Measurements from ENCODE around the gene FOXE3. TPM values are rescaled to one million over a fixed set of nuclear protein-coding genes. Genes with fewer than 3 reads are reported as not detected.

Gene FOXE3
- total RNA-seq, 1 donor from 2014 or later, result not detected

GRCh38 chr1:47406966-47407365, 9.1 kb upstream of the FOXE3 start:
- no peak for DNase-seq

DNA sequence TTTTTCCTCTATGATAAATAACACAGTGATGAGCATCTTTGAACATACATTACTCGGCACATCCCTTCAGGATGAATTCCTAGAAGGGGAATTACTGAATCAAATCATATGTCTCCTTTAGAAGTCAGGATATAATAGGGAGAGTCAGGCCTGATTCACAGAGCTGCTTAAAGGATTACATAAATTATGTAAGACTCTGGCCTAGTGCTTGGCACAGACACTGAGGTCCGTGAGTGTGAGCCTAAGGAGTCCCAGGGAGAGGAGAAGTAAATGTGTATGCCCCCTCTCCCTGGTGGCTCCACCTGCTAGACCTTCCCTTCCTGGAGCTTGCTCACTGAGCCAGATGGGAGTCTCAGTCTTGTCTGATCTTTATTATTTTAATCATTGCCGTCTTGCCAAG, 8.6 kb upstream of the FOXE3 start:
- DNase-seq, result no peak

DNA sequence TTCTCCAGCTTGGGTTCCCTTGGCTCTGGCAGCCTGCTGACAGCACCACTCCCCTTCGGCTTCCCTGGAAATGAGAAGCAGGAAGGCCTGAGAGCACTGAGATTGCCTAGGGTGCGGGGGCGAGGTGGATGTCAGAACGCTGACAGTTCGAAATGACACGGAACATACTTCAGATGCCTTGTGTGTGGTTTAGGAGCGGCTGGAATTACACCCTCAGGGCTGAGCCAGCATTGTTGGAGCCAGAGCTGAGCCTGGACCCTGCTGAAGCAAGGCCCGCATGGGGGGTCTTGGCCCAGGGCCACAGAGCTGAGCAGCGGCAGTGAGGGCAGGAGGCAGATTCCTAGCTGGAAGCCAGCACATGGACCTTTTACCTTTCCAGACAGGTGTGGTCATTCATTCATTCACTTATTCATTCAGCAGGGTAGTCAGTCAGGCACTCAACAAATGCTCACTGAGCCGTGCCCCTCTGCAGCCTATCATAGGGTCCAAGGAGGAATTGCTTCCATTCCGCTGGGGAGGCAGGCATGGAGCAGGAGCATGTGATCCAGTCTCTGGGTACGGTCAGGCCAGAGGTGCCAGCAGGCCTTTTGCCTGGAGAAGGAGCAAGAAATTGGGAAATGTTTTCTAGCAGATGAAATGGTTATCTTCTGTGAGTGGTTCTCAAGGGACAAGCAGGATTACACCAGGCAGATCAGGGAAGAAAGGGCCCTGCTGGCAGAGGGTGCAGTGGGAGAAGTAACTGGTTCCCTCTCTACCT, 6.6 kb upstream of the FOXE3 start:
- no peak for DNase-seq

- no peak for DNase-seq
Observed at GRCh38 chr1:47410068-47410455, 6.0 kb upstream of the FOXE3 start.

DNA sequence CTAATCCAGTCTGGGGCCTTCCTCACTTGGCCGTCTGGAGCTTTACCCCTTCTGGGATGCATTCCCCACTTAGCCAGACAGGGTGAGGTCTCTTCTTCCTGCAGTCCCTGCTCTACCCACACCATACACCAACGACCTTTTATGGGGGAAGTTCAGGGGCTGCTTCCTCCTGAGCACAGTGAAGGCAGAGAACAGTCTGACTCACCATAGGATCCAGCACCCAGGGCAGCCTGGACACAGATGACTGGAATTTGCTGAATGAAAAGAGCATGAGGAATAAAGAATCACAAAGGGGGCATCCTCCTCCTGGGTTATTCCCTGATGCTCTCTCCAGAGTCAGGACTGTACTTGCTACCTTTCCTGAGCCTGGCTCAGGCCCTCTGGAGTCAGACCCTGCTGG, 4.6 kb upstream of the FOXE3 start:
- no peak for DNase-seq

GRCh38 chr1:47412437-47412836, 3.6 kb upstream of the FOXE3 start:
- no peak for DNase-seq

- no peak for DNase-seq
Observed at GRCh38 chr1:47416319-47417169, 459 bp downstream of the FOXE3 start.

GRCh38 chr1:47417170-47418044, 1.3 kb downstream of the FOXE3 start:
- DNase-seq, result no peak

DNA sequence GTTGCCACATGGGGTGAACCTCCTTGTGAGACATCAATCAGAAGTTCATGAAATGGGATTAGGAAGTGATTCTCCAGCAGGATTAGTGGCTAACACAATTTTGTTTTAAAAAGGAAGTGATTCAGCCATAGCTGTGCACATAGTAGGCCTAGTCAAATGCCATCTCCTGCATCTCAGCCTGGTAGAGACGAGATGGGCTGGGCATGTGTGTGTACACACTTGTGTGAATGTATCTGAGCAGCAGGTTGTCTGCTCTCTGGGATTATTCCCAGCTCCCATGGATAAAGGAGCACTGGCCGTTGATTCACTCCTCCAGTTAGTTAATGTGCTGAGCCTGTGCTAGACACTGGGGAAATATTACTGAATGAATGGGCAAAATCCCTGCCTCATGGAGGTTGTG, 2.0 kb downstream of the FOXE3 start:
- no peak for DNase-seq

DNA sequence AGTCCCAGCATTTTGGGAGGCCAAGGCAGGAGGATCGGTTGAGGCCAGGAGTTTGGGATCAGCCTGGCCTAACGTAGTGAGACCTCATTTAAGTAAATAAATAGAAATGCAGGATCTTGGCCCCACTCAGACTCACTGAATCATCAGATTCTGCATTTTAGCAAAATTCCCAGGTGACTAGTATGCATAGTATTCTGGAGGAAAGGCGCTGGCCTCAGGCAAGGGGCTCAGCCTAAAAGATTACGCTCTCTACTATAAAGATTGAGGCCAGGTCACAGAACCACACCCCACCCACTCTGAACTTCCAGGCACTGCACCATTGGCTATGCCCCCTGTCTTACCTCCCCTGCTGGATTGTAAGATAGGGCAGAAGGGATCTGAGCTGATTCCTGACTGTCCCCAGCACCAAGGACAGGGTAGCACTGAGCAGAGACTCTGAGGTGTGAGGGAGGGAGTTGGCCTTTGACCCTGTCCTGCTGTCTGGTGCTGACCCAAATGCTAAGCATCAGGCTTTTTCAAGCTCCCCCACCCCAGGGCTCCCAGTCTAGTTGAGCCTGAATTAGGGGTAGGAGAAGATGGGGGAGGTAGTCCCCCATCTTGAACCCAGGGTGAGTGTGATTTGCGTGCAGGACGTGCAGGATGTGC, 2.7 kb downstream of the FOXE3 start:
- DNase-seq, result no peak

- DNase-seq, result no peak
Observed at GRCh38 chr1:47420547-47420946, 4.5 kb downstream of the FOXE3 start.

GRCh38 chr1:47423872-47424271, 7.8 kb downstream of the FOXE3 start:
- DNase-seq, result no peak

- peak; percentile 9 for DNase-seq
Observed at GRCh38 chr1:47424336-47424982, 8.4 kb downstream of the FOXE3 start.

- no peak for DNase-seq
Observed at GRCh38 chr1:47431534-47431933, 15.4 kb downstream of the FOXE3 start.

DNA sequence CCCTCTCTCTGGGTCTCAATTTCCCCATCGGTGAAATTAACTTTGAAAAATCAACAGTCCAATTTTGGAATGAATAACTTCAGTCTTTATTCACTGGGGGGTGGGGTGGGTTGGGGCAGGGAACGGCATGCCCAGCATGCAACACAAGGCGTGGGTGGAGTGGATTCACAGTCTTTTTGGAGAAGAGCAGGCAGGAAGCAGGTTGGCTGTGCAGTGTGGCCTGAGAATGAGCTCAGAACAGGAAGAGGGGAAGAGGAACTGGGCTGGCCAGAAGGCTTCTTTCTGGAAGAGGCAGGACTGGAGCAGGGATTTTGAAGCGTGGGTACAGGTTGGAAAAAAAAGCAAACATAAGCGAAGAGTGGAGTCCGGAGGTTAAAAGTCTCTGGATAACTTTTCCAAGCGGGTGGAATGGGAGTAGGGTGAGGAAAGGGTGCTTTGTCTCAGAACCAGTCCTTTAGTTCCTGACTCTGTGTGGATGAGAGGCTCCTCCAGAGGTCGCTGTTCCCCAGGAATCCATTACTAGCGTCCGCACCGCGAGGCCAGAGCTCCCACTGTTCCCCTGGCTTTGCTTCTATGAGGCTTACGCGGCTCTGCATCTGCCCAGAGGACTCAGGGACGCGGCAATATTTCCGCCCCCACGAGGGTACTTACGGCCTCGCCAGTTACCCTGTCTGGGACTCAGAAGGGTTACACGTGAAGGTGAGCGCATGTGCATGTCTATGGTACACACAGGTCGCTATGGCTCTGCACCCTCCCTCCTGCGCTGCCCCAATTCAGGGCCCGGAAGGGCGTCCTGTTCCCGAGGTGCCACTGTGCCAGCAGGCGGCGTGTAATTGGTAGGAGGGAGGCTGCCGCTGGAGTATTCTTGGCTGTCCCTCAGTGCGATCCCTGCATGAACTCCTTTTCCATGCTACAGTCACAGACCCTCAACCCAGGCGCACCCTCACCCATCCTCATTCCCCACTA, 16.3 kb downstream of the FOXE3 start:
- DNase-seq, result peak; percentile 66

- no peak for DNase-seq
Observed at GRCh38 chr1:47433037-47433421, 16.9 kb downstream of the FOXE3 start.

DNA sequence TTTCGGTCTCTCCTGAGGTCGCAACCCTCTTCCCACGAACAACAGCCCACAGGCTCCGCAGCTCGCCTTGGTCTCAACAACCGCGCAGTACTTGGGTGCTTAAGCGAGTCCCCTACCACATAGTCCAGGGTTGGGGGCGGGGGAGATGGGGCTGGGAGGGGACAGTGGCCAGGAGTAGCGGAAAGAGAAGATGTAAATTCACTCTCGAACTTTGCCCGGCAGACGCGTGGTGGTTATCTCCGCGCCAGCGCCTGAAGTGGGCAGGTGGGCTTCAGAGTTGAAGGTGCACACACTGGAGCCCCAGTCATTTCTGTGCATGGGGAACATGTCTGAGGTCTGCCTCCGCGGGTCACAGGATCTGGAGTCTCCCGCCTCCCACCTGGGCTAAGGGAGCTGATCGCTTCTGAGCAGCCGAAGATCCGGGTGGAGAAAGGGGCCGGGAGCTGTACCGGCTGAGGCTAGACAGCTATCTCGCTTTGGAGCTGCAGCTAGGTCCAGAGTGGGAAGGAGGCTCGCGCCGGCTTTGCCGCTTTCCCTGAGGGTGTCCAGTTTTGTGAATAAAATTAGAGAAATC, 17.5 kb downstream of the FOXE3 start:
- DNase-seq, result no peak

DNA sequence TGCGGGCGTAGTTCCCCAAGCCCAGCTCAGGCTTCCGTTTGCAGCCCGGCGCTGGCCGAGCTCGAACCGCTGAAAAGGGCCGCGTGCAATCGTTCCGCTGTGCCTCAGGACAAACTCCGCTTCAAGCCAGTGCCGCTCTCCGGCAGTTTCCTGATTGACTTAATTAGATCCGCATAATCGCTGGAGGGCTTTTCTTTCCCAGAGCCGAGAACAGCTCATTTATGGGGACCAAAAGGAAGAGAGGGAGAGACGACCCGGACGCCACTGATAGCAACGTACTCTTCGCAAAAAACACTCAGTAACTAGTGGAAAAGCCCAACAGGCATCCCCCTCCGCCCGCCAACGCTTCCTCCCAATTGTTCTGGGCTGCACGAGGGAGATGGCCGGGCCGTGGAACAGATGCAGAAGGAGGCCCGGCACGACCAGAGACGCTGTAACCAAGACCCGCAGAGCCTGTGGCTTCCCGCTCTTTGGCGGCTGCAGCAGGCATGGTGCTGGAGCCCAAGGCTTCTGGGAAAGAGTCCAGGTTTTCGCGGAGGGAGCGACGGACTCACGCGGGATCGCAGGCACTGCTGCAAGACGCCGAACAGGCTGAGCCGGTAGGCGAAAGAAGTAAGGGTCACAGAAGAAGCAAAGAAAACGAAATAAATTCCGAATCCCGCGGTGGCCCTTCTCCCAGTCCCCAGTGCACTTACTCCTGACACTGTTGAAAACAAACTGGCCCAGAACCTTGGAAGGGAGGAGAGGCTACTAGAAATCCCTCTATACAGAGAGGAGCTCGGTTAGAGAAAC, 18.2 kb downstream of the FOXE3 start:
- DNase-seq, result peak; percentile 42
